C4-2B (cell line): Measurements from ENCODE around the gene CFI.

Experiments used
- ZFX ChIP-seq: fragments of 450-650 bp; IDR thresholded peaks from 2 replicates; pipeline ENCODE4 v1.6.1; 2017
- TF ChIP-seq, protein P1 (sequence below): fragments of 450-650 bp; conservative IDR thresholded peaks from 2 replicates; pipeline ENCODE4 v1.5.1; 2017; ENCODE audit warnings: mild to moderate bottlenecking

DNA sequence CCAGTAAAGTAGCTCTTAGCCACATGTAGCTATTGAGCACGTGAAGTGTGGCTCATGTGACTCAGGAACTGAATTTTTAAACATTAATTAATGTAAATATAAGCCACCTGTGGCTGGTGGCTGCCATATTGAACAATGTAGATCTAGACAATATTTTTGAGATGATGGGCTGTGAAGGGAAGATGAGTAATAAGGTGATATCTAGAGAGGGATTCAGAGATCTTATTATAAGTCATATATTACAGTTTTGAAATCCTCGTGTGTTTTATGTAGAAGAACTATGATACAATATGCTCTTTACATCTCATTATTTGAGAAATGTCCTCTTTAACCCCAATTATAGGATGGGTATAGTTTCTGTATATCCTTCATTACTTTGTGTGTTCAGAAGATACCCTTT lies 19.4 kb upstream of the CFI start:
- TF ChIP-seq, protein P1, sequence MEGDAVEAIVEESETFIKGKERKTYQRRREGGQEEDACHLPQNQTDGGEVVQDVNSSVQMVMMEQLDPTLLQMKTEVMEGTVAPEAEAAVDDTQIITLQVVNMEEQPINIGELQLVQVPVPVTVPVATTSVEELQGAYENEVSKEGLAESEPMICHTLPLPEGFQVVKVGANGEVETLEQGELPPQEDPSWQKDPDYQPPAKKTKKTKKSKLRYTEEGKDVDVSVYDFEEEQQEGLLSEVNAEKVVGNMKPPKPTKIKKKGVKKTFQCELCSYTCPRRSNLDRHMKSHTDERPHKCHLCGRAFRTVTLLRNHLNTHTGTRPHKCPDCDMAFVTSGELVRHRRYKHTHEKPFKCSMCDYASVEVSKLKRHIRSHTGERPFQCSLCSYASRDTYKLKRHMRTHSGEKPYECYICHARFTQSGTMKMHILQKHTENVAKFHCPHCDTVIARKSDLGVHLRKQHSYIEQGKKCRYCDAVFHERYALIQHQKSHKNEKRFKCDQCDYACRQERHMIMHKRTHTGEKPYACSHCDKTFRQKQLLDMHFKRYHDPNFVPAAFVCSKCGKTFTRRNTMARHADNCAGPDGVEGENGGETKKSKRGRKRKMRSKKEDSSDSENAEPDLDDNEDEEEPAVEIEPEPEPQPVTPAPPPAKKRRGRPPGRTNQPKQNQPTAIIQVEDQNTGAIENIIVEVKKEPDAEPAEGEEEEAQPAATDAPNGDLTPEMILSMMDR: no peak
- no peak for TF ChIP-seq ZFX
